ENCODE results near the gene LCTL.

- TF ChIP-seq POLR2A (IDR thresholded peaks at IDR 0.05) = no peak
- TF ChIP-seq CTCF (IDR thresholded peaks at IDR 0.05 in 8 of 11, conservative IDR thresholded peaks at IDR 0.05 in 3 of 11) = no peak
Measured at GRCh38 chr15:66611257-66612053, 45.7 kb upstream of the LCTL start.
